ENCODE measurements around the gene ENG.

GRCh38 chr9:127826253-127826913 is 28.1 kb downstream of the ENG start:
- no peak for TF ChIP-seq CSDC2 (CRISPR knock-in tag; IDR thresholded peaks at IDR 0.05)
- TF ChIP-seq ARNTL (CRISPR knock-in tag; IDR thresholded peaks at IDR 0.05; ENCODE audit: borderline replicate concordance, low read depth) = no peak
- TF ChIP-seq CREB5 (CRISPR knock-in tag; IDR thresholded peaks at IDR 0.05; ENCODE audit: low read depth) = no peak
- no peak for TF ChIP-seq SNAI2 (CRISPR knock-in tag; IDR thresholded peaks at IDR 0.05)
- TF ChIP-seq ZNF70 (CRISPR knock-in tag; IDR thresholded peaks at IDR 0.05) = no peak
- TF ChIP-seq TSHZ2 (CRISPR knock-in tag; IDR thresholded peaks at IDR 0.05) = no peak
- TF ChIP-seq ZNF8 (CRISPR knock-in tag; IDR thresholded peaks at IDR 0.05) = no peak

All from SK-N-SH treated with all-trans-retinoic acid at 6 μM for 48 hours (cell line).